GM06990 (cell line): ENCODE results near the gene GPRC5A.
"Not testable (repeated sequence)": the region's sequence is repeated elsewhere in the genome, so short reads cannot be mapped to it uniquely, and the experiment has no call there.

Source experiments
- DNase-seq: peaks from one replicate; pipeline ENCODE4 v3.0.0-alpha.2; 2011; ENCODE audit not compliant: insufficient read length; ENCODE audit errors: extremely low read depth
- H3K27me3 ChIP-seq: replicated peaks from 2 replicates; pipeline ENCODE4 v1.6.0; 2011; ENCODE audit warnings: low read length; ENCODE audit not compliant: control insufficient read depth, insufficient read depth
- H3K36me3 ChIP-seq: 2 replicates; pipeline ENCODE4 v1.5.1; 2011; ENCODE audit warnings: low read length; ENCODE audit not compliant: control insufficient read depth, insufficient read depth
- H3K4me3 ChIP-seq: replicated peaks from 2 replicates; pipeline ENCODE4 v1.5.1; 2011; ENCODE audit warnings: low read depth, mild to moderate bottlenecking, control low read depth, low read length
- TF ChIP-seq, protein P1 (sequence below): IDR thresholded peaks from 2 replicates; pipeline ENCODE4 v1.5.1; 2011; ENCODE audit warnings: low read length, control low read depth, mild to moderate bottlenecking, inconsistent platforms; ENCODE audit not compliant: insufficient read depth, poor library complexity, severe bottlenecking

Gene GPRC5A

GRCh38 chr12:12891080-12891880 lies at the start of gene GPRC5A:
GPRC5A (plus strand) TSS chr12:12891562; CDS start chr12:12908250, 16,688 bp downstream.
- Histone ChIP-seq H3K27me3 (peaks cover 1% of the 10 kb centered on the region; the same call in 1 of the 2 replicates), H3K4me3 (no peak within 1 kb of the TSS; the same call in 1 of the 2 replicates), H3K36me3 (no peaks in the 10 kb centered on the region)
- peak; percentile 30 for DNase-seq
- TF ChIP-seq, protein P1, sequence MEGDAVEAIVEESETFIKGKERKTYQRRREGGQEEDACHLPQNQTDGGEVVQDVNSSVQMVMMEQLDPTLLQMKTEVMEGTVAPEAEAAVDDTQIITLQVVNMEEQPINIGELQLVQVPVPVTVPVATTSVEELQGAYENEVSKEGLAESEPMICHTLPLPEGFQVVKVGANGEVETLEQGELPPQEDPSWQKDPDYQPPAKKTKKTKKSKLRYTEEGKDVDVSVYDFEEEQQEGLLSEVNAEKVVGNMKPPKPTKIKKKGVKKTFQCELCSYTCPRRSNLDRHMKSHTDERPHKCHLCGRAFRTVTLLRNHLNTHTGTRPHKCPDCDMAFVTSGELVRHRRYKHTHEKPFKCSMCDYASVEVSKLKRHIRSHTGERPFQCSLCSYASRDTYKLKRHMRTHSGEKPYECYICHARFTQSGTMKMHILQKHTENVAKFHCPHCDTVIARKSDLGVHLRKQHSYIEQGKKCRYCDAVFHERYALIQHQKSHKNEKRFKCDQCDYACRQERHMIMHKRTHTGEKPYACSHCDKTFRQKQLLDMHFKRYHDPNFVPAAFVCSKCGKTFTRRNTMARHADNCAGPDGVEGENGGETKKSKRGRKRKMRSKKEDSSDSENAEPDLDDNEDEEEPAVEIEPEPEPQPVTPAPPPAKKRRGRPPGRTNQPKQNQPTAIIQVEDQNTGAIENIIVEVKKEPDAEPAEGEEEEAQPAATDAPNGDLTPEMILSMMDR = no peak

GRCh38 chr12:12845794-12846243 lies 45.5 kb upstream of the GPRC5A start:
- no peak for DNase-seq
- H3K4me3 ChIP-seq = no peak overlapping the region
- TF ChIP-seq, protein P1 = no peak
- H3K36me3 ChIP-seq = no peaks in the 10 kb centered on the region
- no peaks in the 10 kb centered on the region for H3K27me3 ChIP-seq

DNA sequence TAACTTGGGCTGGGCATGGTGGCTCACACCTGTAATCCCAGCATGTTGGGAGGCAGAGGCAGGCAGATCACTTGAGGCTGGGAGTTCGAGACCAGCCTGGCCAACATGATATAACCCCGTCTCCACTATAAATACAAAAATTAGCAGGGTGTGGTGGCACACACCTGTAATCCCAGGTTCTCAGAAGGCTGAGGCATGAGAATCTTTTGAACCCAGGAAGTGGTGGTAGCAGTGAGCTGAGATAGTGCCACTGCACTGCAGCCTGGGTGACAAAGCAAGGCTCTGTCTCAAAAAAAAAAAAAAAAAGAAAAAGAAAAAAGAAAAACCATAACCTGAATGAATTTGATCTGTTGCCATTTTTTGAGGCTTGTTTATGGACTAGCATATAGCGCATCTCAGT lies 44.6 kb upstream of the GPRC5A start:
- DNase-seq, H3K36me3 ChIP-seq, H3K27me3 ChIP-seq, H3K4me3 ChIP-seq: not testable (repeated sequence)

DNA sequence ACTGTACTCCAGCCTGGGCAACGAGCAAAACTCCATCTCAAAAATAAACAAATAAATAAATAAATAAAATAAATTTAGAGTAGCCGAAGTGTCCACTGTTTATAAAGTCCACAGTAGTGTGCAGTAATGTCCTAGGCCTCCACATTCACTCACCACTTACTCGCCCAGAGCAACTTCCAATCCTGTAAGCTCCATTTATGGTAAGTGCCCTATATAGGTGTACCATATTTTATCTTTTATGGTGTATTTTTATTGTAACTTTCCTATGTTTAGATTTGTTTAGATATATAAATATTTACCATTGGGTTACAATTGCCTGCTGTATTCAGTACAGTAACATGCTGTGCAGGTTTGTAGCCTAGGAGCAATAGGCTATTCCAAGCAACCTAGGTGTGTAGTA lies 37.9 kb upstream of the GPRC5A start:
- TF ChIP-seq, protein P1 = no peak
- H3K27me3 ChIP-seq = no peaks in the 10 kb centered on the region
- no peak for DNase-seq
- H3K4me3 ChIP-seq = no peak overlapping the region
- H3K36me3 ChIP-seq = no peaks in the 10 kb centered on the region

GRCh38 chr12:12859690-12860089 lies 31.7 kb upstream of the GPRC5A start:
- no peak for DNase-seq
- TF ChIP-seq, protein P1 = no peak
- Histone ChIP-seq H3K27me3 (no peaks in the 10 kb centered on the region), H3K36me3 (no peaks in the 10 kb centered on the region; the same call in 1 of the 2 replicates), H3K4me3 (no peak overlapping the region)

- TF ChIP-seq, protein P1 = no peak
- no peak for DNase-seq
- H3K27me3 ChIP-seq = no peaks in the 10 kb centered on the region
- no peaks in the 10 kb centered on the region; the same call in 1 of the 2 replicates for H3K36me3 ChIP-seq
- H3K4me3 ChIP-seq = no peak overlapping the region
Observed at GRCh38 chr12:12864243-12864642, 27.1 kb upstream of the GPRC5A start.
